ENCODE measurements around the gene FHL5.

The FHL5 gene

GRCh38 chr6:96582021-96582420 is 19.1 kb downstream of the FHL5 start:
- Histone ChIP-seq H3K9me3 (no peaks in the 10 kb centered on the region), H3K4me1 (no peaks in the 10 kb centered on the region), H3K27me3 (peaks cover 11% of the 10 kb centered on the region), H3K4me3 (ENCODE audit: low read depth, low read length) (no peak overlapping the region), H3K36me3 (no peaks in the 10 kb centered on the region)
- no peak for DNase-seq
- no peak for TF ChIP-seq CTCF (IDR thresholded peaks at IDR 0.05; ENCODE audit: low read depth, low read length)

- no peak overlapping the region for H3K4me3 ChIP-seq (ENCODE audit: low read depth, low read length)
- no peaks in the 10 kb centered on the region for H3K4me1 ChIP-seq
- no peaks in the 10 kb centered on the region for H3K9me3 ChIP-seq
- no peaks in the 10 kb centered on the region for H3K36me3 ChIP-seq
- H3K27me3 ChIP-seq: peaks cover 10% of the 10 kb centered on the region
- DNase-seq: no peak
- no peak for TF ChIP-seq CTCF (IDR thresholded peaks at IDR 0.05; ENCODE audit: low read depth, low read length)
These were observed 19.5 kb downstream of the FHL5 start for GRCh38 chr6:96582436-96582835.

- no peak overlapping the region for H3K4me3 ChIP-seq (ENCODE audit: low read depth, low read length)
- H3K9me3 ChIP-seq: no peaks in the 10 kb centered on the region
- no peaks in the 10 kb centered on the region for H3K27me3 ChIP-seq
- no peak for TF ChIP-seq CTCF (IDR thresholded peaks at IDR 0.05; ENCODE audit: low read depth, low read length)
- no peaks in the 10 kb centered on the region for H3K36me3 ChIP-seq
- no peak for DNase-seq
- no peaks in the 10 kb centered on the region for H3K4me1 ChIP-seq
These were observed 41.5 kb downstream of the FHL5 start for GRCh38 chr6:96604420-96604819.

GRCh38 chr6:96608074-96608473 is 45.1 kb downstream of the FHL5 start:
- no peaks in the 10 kb centered on the region for H3K9me3 ChIP-seq
- no peaks in the 10 kb centered on the region for H3K36me3 ChIP-seq
- no peaks in the 10 kb centered on the region for H3K4me1 ChIP-seq
- no peak for DNase-seq
- TF ChIP-seq CTCF (IDR thresholded peaks at IDR 0.05; ENCODE audit: low read depth, low read length): no peak
- H3K4me3 ChIP-seq (ENCODE audit: low read depth, low read length): no peak overlapping the region
- H3K27me3 ChIP-seq: no peaks in the 10 kb centered on the region

- no peaks in the 10 kb centered on the region for H3K36me3 ChIP-seq
- no peak for TF ChIP-seq CTCF (IDR thresholded peaks at IDR 0.05; ENCODE audit: low read depth, low read length)
- DNase-seq: no peak
- H3K4me3 ChIP-seq (ENCODE audit: low read depth, low read length): no peak overlapping the region
- H3K9me3 ChIP-seq: no peaks in the 10 kb centered on the region
- no peaks in the 10 kb centered on the region for H3K4me1 ChIP-seq
- H3K27me3 ChIP-seq: no peaks in the 10 kb centered on the region
These were observed 47.1 kb downstream of the FHL5 start for GRCh38 chr6:96610019-96610418.

- Histone ChIP-seq H3K4me1 (no peaks in the 10 kb centered on the region), H3K27me3 (no peaks in the 10 kb centered on the region), H3K36me3 (no peaks in the 10 kb centered on the region), H3K4me3 (ENCODE audit: low read depth, low read length) (no peak overlapping the region), H3K9me3 (no peaks in the 10 kb centered on the region)
- TF ChIP-seq CTCF (IDR thresholded peaks at IDR 0.05; ENCODE audit: low read depth, low read length): no peak
- no peak for DNase-seq
These were observed 48.5 kb downstream of the FHL5 start for GRCh38 chr6:96611342-96611991.
